ENCODE measurements around the gene SRD5A3.

SRD5A3 gene

GRCh38 chr4:55398461-55398860 lies 52.4 kb downstream of the SRD5A3 start:
- H3K36me3 Mint-ChIP-seq (ENCODE audit: low read depth) = peaks cover 44% of the 10 kb centered on the region
- H3K27me3 Mint-ChIP-seq = no peaks in the 10 kb centered on the region
- no peaks in the 10 kb centered on the region for H3K9me3 Mint-ChIP-seq
- no peak overlapping the region for H3K27ac Mint-ChIP-seq
- peaks cover 56% of the 10 kb centered on the region for H3K4me1 Mint-ChIP-seq (ENCODE audit: low read depth)
- peak overlapping the region; percentile 99 for H3K4me3 Mint-ChIP-seq

DNA sequence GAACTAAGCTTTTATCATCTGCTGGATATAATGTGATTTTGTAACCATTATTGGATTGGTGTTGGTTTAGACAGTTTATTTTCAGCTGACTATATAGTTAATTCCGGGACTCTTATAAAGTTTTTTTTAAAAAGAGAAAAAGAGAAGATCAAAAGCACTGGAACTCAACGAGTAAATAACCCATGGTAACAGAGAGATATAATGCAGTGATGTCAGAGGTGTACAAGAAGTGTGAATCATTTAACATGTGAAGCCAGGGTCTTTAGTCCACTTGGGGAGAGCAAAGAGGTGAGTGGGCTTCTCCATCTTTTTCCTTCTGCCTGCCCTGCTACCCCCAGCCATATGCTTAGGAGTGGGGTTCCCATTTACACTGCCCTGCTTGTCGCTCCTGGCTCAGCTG lies 52.9 kb downstream of the SRD5A3 start:
- peaks cover 49% of the 10 kb centered on the region for H3K36me3 Mint-ChIP-seq (ENCODE audit: low read depth)
- H3K4me1 Mint-ChIP-seq (ENCODE audit: low read depth) = peaks cover 56% of the 10 kb centered on the region
- H3K4me3 Mint-ChIP-seq = peak overlapping the region; percentile 99
- H3K27ac Mint-ChIP-seq = no peak overlapping the region
- no peaks in the 10 kb centered on the region for H3K27me3 Mint-ChIP-seq
- H3K9me3 Mint-ChIP-seq = no peaks in the 10 kb centered on the region

DNA sequence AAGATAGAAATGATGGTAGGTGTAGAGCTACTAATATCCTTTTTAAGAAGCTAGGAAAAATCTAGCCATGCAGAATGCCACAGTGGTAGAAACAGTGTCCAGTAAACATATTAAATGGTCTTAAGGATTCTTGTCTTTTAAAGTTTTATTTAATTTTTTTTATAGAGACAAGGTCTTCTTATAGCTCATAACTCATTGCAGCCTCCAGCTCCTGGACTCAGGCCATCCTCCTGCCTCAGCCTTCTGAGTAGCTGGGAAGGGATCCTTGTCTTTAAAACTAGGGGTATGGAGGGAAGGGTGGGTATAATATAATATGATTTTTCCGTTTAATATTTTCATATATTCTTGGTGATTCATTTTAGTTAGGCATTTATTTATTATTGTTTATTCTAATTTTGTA lies 53.5 kb downstream of the SRD5A3 start:
- H3K27ac Mint-ChIP-seq = no peak overlapping the region
- H3K4me3 Mint-ChIP-seq = peak overlapping the region; percentile 99
- H3K27me3 Mint-ChIP-seq = no peaks in the 10 kb centered on the region
- H3K36me3 Mint-ChIP-seq (ENCODE audit: low read depth) = peaks cover 53% of the 10 kb centered on the region
- H3K4me1 Mint-ChIP-seq (ENCODE audit: low read depth) = peaks cover 51% of the 10 kb centered on the region
- no peaks in the 10 kb centered on the region for H3K9me3 Mint-ChIP-seq

DNA sequence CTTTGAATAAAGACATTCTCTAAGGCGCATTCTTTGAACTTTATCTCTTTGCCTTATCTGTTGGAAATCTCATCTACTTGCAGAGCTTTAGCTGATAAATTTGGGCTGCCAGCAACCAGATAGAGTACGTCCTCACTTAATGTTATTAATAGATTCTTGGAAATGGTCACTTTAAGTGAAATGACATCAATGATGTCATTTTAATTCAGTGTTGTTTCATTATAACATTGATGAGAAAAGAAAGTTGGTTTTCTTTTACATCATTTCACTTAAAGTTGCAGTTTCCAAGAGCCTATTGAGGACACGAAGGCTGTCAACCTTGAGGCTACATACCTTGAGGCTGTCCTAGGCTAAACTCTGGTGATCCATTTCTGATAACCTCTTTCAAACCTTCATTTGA lies 59.0 kb downstream of the SRD5A3 start:
- H3K9me3 Mint-ChIP-seq = no peaks in the 10 kb centered on the region
- H3K4me1 Mint-ChIP-seq (ENCODE audit: low read depth) = peaks cover 48% of the 10 kb centered on the region
- no peak overlapping the region for H3K4me3 Mint-ChIP-seq
- no peak overlapping the region for H3K27ac Mint-ChIP-seq
- H3K36me3 Mint-ChIP-seq (ENCODE audit: low read depth) = peaks cover 52% of the 10 kb centered on the region
- no peaks in the 10 kb centered on the region for H3K27me3 Mint-ChIP-seq

DNA sequence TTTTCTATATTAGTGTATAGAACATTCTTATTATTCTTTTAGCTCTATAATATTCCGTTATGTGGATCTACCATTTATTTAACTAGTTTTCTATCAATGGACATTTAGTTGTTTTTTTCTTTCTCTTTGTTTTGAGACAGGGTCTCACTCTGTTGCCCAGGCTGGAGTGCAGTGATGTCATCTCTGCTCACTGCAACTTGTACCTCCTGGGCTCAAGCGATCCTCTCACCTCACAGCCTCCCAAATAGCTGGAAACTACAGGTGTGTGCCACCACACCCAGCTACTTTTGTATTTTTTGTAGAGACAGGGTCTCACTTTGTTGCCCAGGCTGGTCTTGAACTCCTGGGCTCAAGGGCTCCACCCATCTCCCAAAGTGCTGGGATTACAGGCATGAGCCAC lies 60.5 kb downstream of the SRD5A3 start:
- Mint-ChIP-seq H3K4me3 (no peak overlapping the region), H3K4me1 (ENCODE audit: low read depth) (peaks cover 39% of the 10 kb centered on the region), H3K36me3 (ENCODE audit: low read depth) (peaks cover 42% of the 10 kb centered on the region), H3K9me3 (no peaks in the 10 kb centered on the region), H3K27me3 (no peaks in the 10 kb centered on the region), H3K27ac (no peak overlapping the region)

GRCh38 chr4:55407119-55407518 lies 61.1 kb downstream of the SRD5A3 start:
- H3K9me3 Mint-ChIP-seq = no peaks in the 10 kb centered on the region
- H3K4me1 Mint-ChIP-seq (ENCODE audit: low read depth) = peaks cover 39% of the 10 kb centered on the region
- no peak overlapping the region for H3K4me3 Mint-ChIP-seq
- H3K27ac Mint-ChIP-seq = no peak overlapping the region
- H3K36me3 Mint-ChIP-seq (ENCODE audit: low read depth) = peaks cover 47% of the 10 kb centered on the region
- no peaks in the 10 kb centered on the region for H3K27me3 Mint-ChIP-seq

GRCh38 chr4:55407764-55408163 lies 61.7 kb downstream of the SRD5A3 start:
- no peak overlapping the region for H3K27ac Mint-ChIP-seq
- no peaks in the 10 kb centered on the region for H3K27me3 Mint-ChIP-seq
- H3K9me3 Mint-ChIP-seq = no peaks in the 10 kb centered on the region
- H3K36me3 Mint-ChIP-seq (ENCODE audit: low read depth) = peaks cover 47% of the 10 kb centered on the region
- H3K4me1 Mint-ChIP-seq (ENCODE audit: low read depth) = peaks cover 39% of the 10 kb centered on the region
- no peak overlapping the region for H3K4me3 Mint-ChIP-seq

DNA sequence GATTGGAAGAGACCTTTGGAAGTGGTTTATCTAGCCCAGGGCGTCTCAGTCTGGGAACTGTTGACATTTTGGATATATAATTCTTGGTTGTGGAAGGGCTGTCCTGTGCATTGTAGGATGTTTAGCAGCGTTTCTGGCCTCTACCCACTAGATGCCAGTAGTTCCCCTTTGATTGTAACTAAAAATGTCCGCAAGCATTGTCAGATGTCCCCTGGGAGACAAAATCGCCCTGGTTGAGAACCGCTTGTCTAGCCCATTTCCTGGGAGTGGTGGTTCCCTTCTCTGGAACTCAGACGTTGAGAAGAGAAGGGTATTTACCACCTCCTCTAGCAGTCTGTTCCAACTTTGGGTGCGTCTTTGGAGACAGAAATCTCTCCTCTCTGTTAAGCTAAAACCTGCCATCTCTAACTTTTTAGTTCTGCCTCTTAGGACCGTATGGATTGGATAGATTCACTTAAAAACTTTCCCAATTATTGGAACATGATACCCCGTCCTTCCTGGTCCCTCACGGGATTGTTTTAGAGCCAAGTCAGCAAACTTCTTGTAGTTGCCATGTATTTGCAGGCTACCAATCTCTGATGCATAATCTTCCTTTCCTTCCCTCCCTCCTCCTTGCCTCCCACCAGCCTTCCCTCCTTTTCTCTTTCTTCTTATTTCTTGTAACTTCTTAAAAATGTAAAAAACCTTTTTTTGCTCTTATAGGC lies 63.6 kb downstream of the SRD5A3 start:
- no peak overlapping the region for H3K27ac Mint-ChIP-seq
- H3K9me3 Mint-ChIP-seq = no peaks in the 10 kb centered on the region
- H3K4me3 Mint-ChIP-seq = no peak overlapping the region
- H3K36me3 Mint-ChIP-seq (ENCODE audit: low read depth) = peaks cover 38% of the 10 kb centered on the region
- no peaks in the 10 kb centered on the region for H3K27me3 Mint-ChIP-seq
- peaks cover 35% of the 10 kb centered on the region for H3K4me1 Mint-ChIP-seq (ENCODE audit: low read depth)

DNA sequence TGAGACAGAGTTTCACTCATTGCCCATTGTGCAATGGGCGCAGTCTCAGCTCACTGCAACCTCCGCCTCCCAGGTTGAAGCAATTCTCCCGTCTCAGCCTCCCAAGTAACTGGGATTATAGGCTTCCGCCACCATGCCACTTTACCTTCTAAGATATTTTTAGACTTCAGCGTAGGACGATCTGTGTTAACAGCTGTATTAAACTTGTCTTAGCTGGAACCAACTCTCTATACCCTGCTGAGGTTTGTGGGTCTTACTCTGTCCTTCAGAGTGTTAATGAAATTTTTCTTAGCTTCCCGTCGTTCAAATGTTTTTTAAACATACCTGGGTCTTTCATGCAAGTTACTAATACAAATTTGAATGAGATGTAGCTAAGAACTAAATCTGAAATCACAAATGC lies 64.4 kb downstream of the SRD5A3 start:
- no peaks in the 10 kb centered on the region for H3K27me3 Mint-ChIP-seq
- H3K4me1 Mint-ChIP-seq (ENCODE audit: low read depth) = peaks cover 31% of the 10 kb centered on the region
- no peaks in the 10 kb centered on the region for H3K9me3 Mint-ChIP-seq
- H3K4me3 Mint-ChIP-seq = no peak overlapping the region
- peaks cover 39% of the 10 kb centered on the region for H3K36me3 Mint-ChIP-seq (ENCODE audit: low read depth)
- H3K27ac Mint-ChIP-seq = no peak overlapping the region

GRCh38 chr4:55411621-55412020 lies 65.6 kb downstream of the SRD5A3 start:
- no peak overlapping the region for H3K27ac Mint-ChIP-seq
- peaks cover 22% of the 10 kb centered on the region for H3K4me1 Mint-ChIP-seq (ENCODE audit: low read depth)
- H3K9me3 Mint-ChIP-seq = no peaks in the 10 kb centered on the region
- no peak overlapping the region for H3K4me3 Mint-ChIP-seq
- H3K27me3 Mint-ChIP-seq = no peaks in the 10 kb centered on the region
- peaks cover 32% of the 10 kb centered on the region for H3K36me3 Mint-ChIP-seq (ENCODE audit: low read depth)

GRCh38 chr4:55416176-55416575 lies 70.1 kb downstream of the SRD5A3 start:
- peaks cover 58% of the 10 kb centered on the region for H3K36me3 Mint-ChIP-seq (ENCODE audit: low read depth)
- H3K9me3 Mint-ChIP-seq = no peaks in the 10 kb centered on the region
- H3K4me3 Mint-ChIP-seq = no peak overlapping the region
- H3K27ac Mint-ChIP-seq = no peak overlapping the region
- no peaks in the 10 kb centered on the region for H3K27me3 Mint-ChIP-seq
- H3K4me1 Mint-ChIP-seq (ENCODE audit: low read depth) = no peaks in the 10 kb centered on the region

Data from stimulated activated naive CD8-positive, alpha-beta T cell treated with anti-CD3 and anti-CD28 coated beads, Interleukin-15, Interleukin-2, amounts not matched to agents 100 ng/mL and 50 ng/mL, for 24 hours (primary cell).